ENCODE data around the gene ANXA6.

- TF ChIP-seq POLR2A (IDR thresholded peaks at IDR 0.05; ENCODE audit: low read length) (no peak), GATA1 (IDR thresholded peaks at IDR 0.05; ENCODE audit: low read depth, low read length) (no peak)
Observed at GRCh38 chr5:151162776-151163175, 5.2 kb upstream of the ANXA6 start.
